ENCODE measurements around the gene SLC39A12. TPM values are rescaled to one million over a fixed set of nuclear protein-coding genes. Genes with fewer than 3 reads are reported as not detected.

The SLC39A12 gene
- total RNA-seq (ENCODE audit: low replicate concordance): not detected in 2 replicates

- DNase-seq (ENCODE audit: low read depth): peak; percentile 70
- TF ChIP-seq CTCF (IDR thresholded peaks at IDR 0.05; ENCODE audit: insufficient read depth, low read length): no peak
- H3K4me3 ChIP-seq (ENCODE audit: low read depth, low read length): no peak within 1 kb of the TSS
These were observed at the start of gene SLC39A12 for GRCh38 chr10:17951868-17952371. TSS of gene SLC39A12 (plus strand) at chr10:17951918. CDS start at chr10:17953277, 1,359 bp downstream.

GRCh38 chr10:17904564-17904963 is 47.2 kb upstream of the SLC39A12 start:
- H3K4me3 ChIP-seq (ENCODE audit: low read depth, low read length): no peak overlapping the region
- no peak for TF ChIP-seq CTCF (IDR thresholded peaks at IDR 0.05; ENCODE audit: insufficient read depth, low read length)
- no peak for DNase-seq (ENCODE audit: low read depth)

GRCh38 chr10:17905491-17905890 is 46.2 kb upstream of the SLC39A12 start:
- no peak overlapping the region for H3K4me3 ChIP-seq (ENCODE audit: low read depth, low read length)
- TF ChIP-seq CTCF (IDR thresholded peaks at IDR 0.05; ENCODE audit: insufficient read depth, low read length): no peak
- peak; percentile 7 for DNase-seq (ENCODE audit: low read depth)

GRCh38 chr10:17906002-17906401 is 45.7 kb upstream of the SLC39A12 start:
- no peak for DNase-seq (ENCODE audit: low read depth)
- H3K4me3 ChIP-seq (ENCODE audit: low read depth, low read length): no peak overlapping the region
- TF ChIP-seq CTCF (IDR thresholded peaks at IDR 0.05; ENCODE audit: insufficient read depth, low read length): no peak

GRCh38 chr10:17907641-17908040 is 44.1 kb upstream of the SLC39A12 start:
- TF ChIP-seq CTCF (IDR thresholded peaks at IDR 0.05; ENCODE audit: insufficient read depth, low read length): no peak
- no peak overlapping the region for H3K4me3 ChIP-seq (ENCODE audit: low read depth, low read length)
- no peak for DNase-seq (ENCODE audit: low read depth)

GRCh38 chr10:17910125-17910789 is 41.5 kb upstream of the SLC39A12 start:
- DNase-seq (ENCODE audit: low read depth): peak; percentile 79
- peak; percentile 67 for TF ChIP-seq CTCF (IDR thresholded peaks at IDR 0.05; ENCODE audit: insufficient read depth, low read length)
- H3K4me3 ChIP-seq (ENCODE audit: low read depth, low read length): no peak overlapping the region
